Fibroblast of pulmonary artery (primary cell): ENCODE measurements around the gene ADAMTS2.

ENCODE experiments used
- DNase-seq: peaks from one replicate; pipeline ENCODE4 v3.0.0-alpha.2; 2010; ENCODE audit warnings: low read depth
- H3K4me3 ChIP-seq: replicated peaks from 2 replicates; pipeline ENCODE4 v1.5.1; 2011; ENCODE audit warnings: low read depth, mild to moderate bottlenecking, control low read depth, low read length, moderate library complexity
- CTCF ChIP-seq: IDR thresholded peaks from 2 replicates; pipeline ENCODE4 v1.5.1; 2011; ENCODE audit warnings: mild to moderate bottlenecking, control low read depth, low read length, inconsistent platforms; ENCODE audit errors: missing control alignments

Gene ADAMTS2

DNA sequence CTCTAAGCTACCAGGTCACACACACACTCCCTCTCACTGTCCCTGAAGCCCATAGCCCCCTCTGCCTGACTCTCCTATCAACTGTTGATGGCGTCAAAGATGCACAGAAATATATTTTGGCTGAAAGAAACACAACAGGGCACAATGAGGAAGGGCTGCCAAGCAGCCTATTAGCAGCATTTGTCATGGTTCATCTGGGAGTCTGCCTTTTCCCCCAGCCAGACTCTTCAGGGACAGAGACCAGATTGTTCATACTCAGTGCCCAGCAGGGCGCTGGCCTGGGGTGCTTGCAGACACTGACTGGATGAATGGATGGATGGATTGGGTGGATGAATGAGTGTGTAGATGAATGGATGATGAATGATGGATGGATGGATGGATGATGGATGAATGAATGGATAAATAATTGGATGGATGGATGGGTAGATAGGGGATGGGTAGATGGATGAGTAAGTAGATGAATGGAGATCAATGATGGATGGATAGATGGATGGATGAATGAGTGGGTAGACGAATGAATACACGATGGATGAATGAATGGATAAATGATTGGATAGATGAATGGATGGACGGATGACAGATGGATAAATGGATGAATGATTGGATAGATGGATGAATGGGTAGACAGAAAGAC, 90.5 kb downstream of the ADAMTS2 start:
- TF ChIP-seq CTCF = no peak
- DNase-seq = no peak
- no peak overlapping the region for H3K4me3 ChIP-seq

DNA sequence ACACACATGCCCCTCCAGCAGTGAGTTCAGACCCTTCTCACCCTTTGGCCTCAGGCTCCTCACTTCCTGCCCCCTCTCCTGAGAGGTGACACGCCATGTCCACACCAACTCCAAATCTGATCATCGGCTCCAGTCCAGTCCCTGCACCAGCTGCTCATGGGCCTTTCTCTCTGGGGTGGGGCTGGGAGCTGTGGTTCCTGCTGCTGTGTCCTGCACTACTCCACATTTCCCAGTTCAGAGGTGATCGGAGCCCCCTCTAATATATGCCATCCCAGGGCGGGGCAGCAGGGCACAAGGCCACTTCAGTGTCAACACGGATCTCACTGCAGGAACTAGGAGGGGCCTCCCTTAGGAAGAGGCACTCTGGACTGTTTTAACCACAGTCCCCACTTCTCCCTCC, 91.5 kb downstream of the ADAMTS2 start:
- DNase-seq = no peak
- H3K4me3 ChIP-seq = no peak overlapping the region
- no peak for TF ChIP-seq CTCF

GRCh38 chr5:179251276-179251969, 93.8 kb downstream of the ADAMTS2 start:
- no peak overlapping the region for H3K4me3 ChIP-seq
- no peak for DNase-seq
- TF ChIP-seq CTCF = no peak

DNA sequence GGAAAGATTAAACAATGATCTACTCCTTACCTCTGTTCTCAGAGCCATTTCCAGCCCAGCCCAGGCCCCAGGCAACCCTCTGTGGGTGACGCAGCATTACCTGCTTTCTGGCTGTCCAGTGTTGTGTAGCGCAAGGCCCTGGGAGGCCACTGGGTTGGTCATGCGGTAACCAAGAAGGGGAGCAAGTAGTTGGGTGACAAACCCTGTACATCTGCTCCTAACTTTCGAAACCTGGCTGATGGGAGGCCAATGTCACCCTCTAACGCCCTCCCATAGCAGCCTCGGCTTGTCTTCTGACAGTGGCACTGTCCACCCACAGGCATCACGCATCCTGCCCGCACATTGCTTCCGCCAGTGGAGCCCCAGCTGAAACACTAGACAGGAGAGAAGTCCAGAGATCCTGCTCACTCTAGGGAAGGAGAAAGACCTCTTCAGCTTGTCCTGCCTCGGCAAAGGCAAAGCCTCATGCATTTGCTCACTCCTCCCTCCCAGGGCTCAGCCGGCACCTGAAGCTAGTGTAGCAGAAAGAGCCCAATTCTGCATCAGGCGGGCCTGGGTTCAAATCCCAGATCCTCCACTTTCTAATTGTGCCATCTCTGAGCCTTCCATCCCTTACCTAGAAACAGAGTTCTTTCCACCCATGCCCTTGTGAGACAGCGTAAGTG, 94.6 kb downstream of the ADAMTS2 start:
- no peak for DNase-seq
- no peak overlapping the region for H3K4me3 ChIP-seq

DNA sequence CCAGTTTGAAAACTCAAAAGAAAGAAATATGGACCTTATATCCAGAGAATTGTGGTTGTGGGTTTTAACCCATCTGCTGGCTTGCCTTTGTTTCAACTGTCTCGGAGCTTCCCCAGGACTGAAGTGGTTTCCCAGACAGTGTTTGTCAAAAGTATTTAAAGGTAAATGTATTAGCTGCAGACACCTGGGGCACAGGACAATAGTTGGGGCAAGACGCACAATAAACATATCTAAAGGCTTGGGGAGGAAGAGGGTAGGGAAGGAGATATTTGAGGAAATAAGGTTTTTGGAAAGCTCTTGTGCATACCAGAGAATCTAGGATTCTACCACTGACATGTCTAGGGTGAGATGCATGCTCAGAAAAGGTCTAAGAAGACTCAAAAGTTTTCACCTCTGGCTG, 99.0 kb downstream of the ADAMTS2 start:
- no peak overlapping the region for H3K4me3 ChIP-seq
- DNase-seq = no peak
- TF ChIP-seq CTCF = no peak

More for the DNA sequence above, 94.6 kb downstream of the ADAMTS2 start:
- TF ChIP-seq CTCF = no peak

- H3K4me3 ChIP-seq = no peak overlapping the region
- no peak for TF ChIP-seq CTCF
- DNase-seq = no peak
Observed at GRCh38 chr5:179245031-179245430, 100.2 kb downstream of the ADAMTS2 start.
